Measurements from ENCODE around the gene COPG1.

Gene COPG1

GRCh38 chr3:129281726-129282125 is 32.3 kb downstream of the COPG1 start:
- H3K9me3 ChIP-seq (ENCODE audit: insufficient read depth, low read depth, low read length), result no peaks in the 10 kb centered on the region
- no peak overlapping the region for H3K9ac ChIP-seq (ENCODE audit: low read depth, low read length, poor library complexity, severe bottlenecking)
- no peaks in the 10 kb centered on the region for H3K9me2 ChIP-seq (replicated peaks; ENCODE audit: low read depth, low read length)
- H3K4me3 ChIP-seq (ENCODE audit: low read length, poor library complexity, severe bottlenecking), result no peak overlapping the region
- no peaks in the 10 kb centered on the region for H3K27me3 ChIP-seq (ENCODE audit: insufficient read depth, low read length, poor library complexity, severe bottlenecking)
- peak overlapping the region; percentile 56 for H3K4me2 ChIP-seq (ENCODE audit: low read depth, low read length, poor library complexity, severe bottlenecking)
- H3K36me3 ChIP-seq (ENCODE audit: insufficient read depth, low read length), result no peaks in the 10 kb centered on the region; the same call in 1 of the 2 replicates
- TF ChIP-seq CTCF (conservative IDR thresholded peaks at IDR 0.05; ENCODE audit: low read length), result no peak
- TF ChIP-seq EZH2phosphoT487 (IDR thresholded peaks at IDR 0.05; ENCODE audit: borderline replicate concordance), result no peak
- peaks cover 30% of the 10 kb centered on the region for H3K79me2 ChIP-seq (ENCODE audit: insufficient read depth, low read length)
- peaks cover 13% of the 10 kb centered on the region for H3F3A ChIP-seq (ENCODE audit: low read depth)
- H3K4me1 ChIP-seq (ENCODE audit: insufficient read depth, low read length, poor library complexity, severe bottlenecking), result peaks cover 45% of the 10 kb centered on the region
- no peak overlapping the region for H2AFZ ChIP-seq (ENCODE audit: low read length)
- H4K20me1 ChIP-seq (ENCODE audit: insufficient read depth, low read length, poor library complexity, severe bottlenecking), result peaks cover 16% of the 10 kb centered on the region

- Histone ChIP-seq H2AFZ (ENCODE audit: low read length) (no peak overlapping the region), H4K20me1 (ENCODE audit: insufficient read depth, low read length, poor library complexity, severe bottlenecking) (peaks cover 16% of the 10 kb centered on the region), H3K4me3 (ENCODE audit: low read length, poor library complexity, severe bottlenecking) (peak overlapping the region; percentile 19), H3K4me2 (ENCODE audit: low read depth, low read length, poor library complexity, severe bottlenecking) (peak overlapping the region; percentile 56), H3F3A (ENCODE audit: low read depth) (peaks cover 5% of the 10 kb centered on the region; the same call in 1 of the 2 replicates), H3K9me3 (ENCODE audit: insufficient read depth, low read depth, low read length) (no peaks in the 10 kb centered on the region), H3K79me2 (ENCODE audit: insufficient read depth, low read length) (peaks cover 30% of the 10 kb centered on the region), H3K36me3 (ENCODE audit: insufficient read depth, low read length) (no peaks in the 10 kb centered on the region; the same call in 1 of the 2 replicates), H3K4me1 (ENCODE audit: insufficient read depth, low read length, poor library complexity, severe bottlenecking) (peaks cover 35% of the 10 kb centered on the region), H3K27me3 (ENCODE audit: insufficient read depth, low read length, poor library complexity, severe bottlenecking) (no peaks in the 10 kb centered on the region), H3K9me2 (replicated peaks; ENCODE audit: low read depth, low read length) (no peaks in the 10 kb centered on the region), H3K9ac (ENCODE audit: low read depth, low read length, poor library complexity, severe bottlenecking) (no peak overlapping the region)
- TF ChIP-seq EZH2phosphoT487 (IDR thresholded peaks at IDR 0.05; ENCODE audit: borderline replicate concordance), result no peak
- TF ChIP-seq CTCF (conservative IDR thresholded peaks at IDR 0.05; ENCODE audit: low read length), result no peak
These were observed 33.4 kb downstream of the COPG1 start for GRCh38 chr3:129282727-129283327.

- peaks cover 17% of the 10 kb centered on the region for H3K4me1 ChIP-seq (ENCODE audit: insufficient read depth, low read length, poor library complexity, severe bottlenecking)
- peaks cover 9% of the 10 kb centered on the region; the same call in 1 of the 2 replicates for H3K79me2 ChIP-seq (ENCODE audit: insufficient read depth, low read length)
- H4K20me1 ChIP-seq (ENCODE audit: insufficient read depth, low read length, poor library complexity, severe bottlenecking), result peaks cover 6% of the 10 kb centered on the region
- H3K9me3 ChIP-seq (ENCODE audit: insufficient read depth, low read depth, low read length), result no peaks in the 10 kb centered on the region
- no peaks in the 10 kb centered on the region for H3K27me3 ChIP-seq (ENCODE audit: insufficient read depth, low read length, poor library complexity, severe bottlenecking)
- H2AFZ ChIP-seq (ENCODE audit: low read length), result no peak overlapping the region
- H3K9me2 ChIP-seq (replicated peaks; ENCODE audit: low read depth, low read length), result no peaks in the 10 kb centered on the region
- H3K9ac ChIP-seq (ENCODE audit: low read depth, low read length, poor library complexity, severe bottlenecking), result no peak overlapping the region
- H3K36me3 ChIP-seq (ENCODE audit: insufficient read depth, low read length), result peaks cover 12% of the 10 kb centered on the region; the same call in 1 of the 2 replicates
- no peaks in the 10 kb centered on the region for H3F3A ChIP-seq (ENCODE audit: low read depth)
- TF ChIP-seq EZH2phosphoT487 (IDR thresholded peaks at IDR 0.05; ENCODE audit: borderline replicate concordance) (no peak), CTCF (conservative IDR thresholded peaks at IDR 0.05; ENCODE audit: low read length) (no peak)
- no peak overlapping the region for H3K4me3 ChIP-seq (ENCODE audit: low read length, poor library complexity, severe bottlenecking)
- H3K4me2 ChIP-seq (ENCODE audit: low read depth, low read length, poor library complexity, severe bottlenecking), result no peak overlapping the region
These were observed 36.7 kb downstream of the COPG1 start for GRCh38 chr3:129286081-129286480.
